SH-SY5Y (cell line): ENCODE measurements around the gene ALG1L2.

ENCODE experiments used
- GATA2 ChIP-seq: IDR thresholded peaks from 2 replicates; pipeline ENCODE4 v1.6.1; 2011; ENCODE audit warnings: mild to moderate bottlenecking, low read depth, low read length
- GATA3 ChIP-seq: IDR thresholded peaks from 2 replicates; pipeline ENCODE4 v1.6.1; 2011; ENCODE audit warnings: low read depth, mild to moderate bottlenecking, low read length, moderate library complexity

- TF ChIP-seq GATA2 (no peak), GATA3 (no peak)
These were observed 10.3 kb downstream of the ALG1L2 start for GRCh38 chr3:130091958-130092357.
